ENCODE measurements around the gene SLC46A1. TPM values are rescaled to one million over a fixed set of nuclear protein-coding genes. Genes with fewer than 3 reads are reported as not detected.
A peak's percentile ranks its signal among the peaks of the same experiment; 100 is the strongest.
"Not testable (repeated sequence)": the region's sequence is repeated elsewhere in the genome, so short reads cannot be mapped to it uniquely, and the experiment has no call there.

SLC46A1 gene
- 10 to 100 TPM in 1 of 5 donors, 1 to 10 TPM in 4; 6.4 to 10.8 (median 9.4) TPM for polyA plus RNA-seq (ENCODE audit: insufficient read depth in 1 of 5, insufficient read length in 5 of 5, low replicate concordance in 1 of 5)
- long read RNA-seq, donor 1, full-length matches to known transcripts: 11 of 11 reads
- long read RNA-seq, donor 1, partial matches to known transcripts: 0 of 11 reads
- long read RNA-seq, donor 1, other reads (novel, unspliced or antisense): 0 of 11 reads
- long read RNA-seq, donor 2, full-length matches to known transcripts: 7 of 7 reads
- long read RNA-seq, donor 2, partial matches to known transcripts: 0 of 7 reads
- long read RNA-seq, donor 2, other reads (novel, unspliced or antisense): 0 of 7 reads
- long read RNA-seq, donor 3, transcript SLC46A1-209 (1 exons, 528 nt): major isoform, 14 of 20 reads
- long read RNA-seq, donor 3, partial matches to known transcripts: 5 of 20 reads
- long read RNA-seq, donor 3, other reads (novel, unspliced or antisense): 0 of 20 reads
- long read RNA-seq, donor 4, full-length matches to known transcripts: 9 of 9 reads
- long read RNA-seq, donor 4, partial matches to known transcripts: 0 of 9 reads
- long read RNA-seq, donor 4, other reads (novel, unspliced or antisense): 0 of 9 reads
- long read RNA-seq, donor 5, transcript SLC46A1-203 (2 exons, 1,435 nt): minor isoform, 5 of 13 reads
- long read RNA-seq, donor 5, transcript SLC46A1-209 (1 exons, 528 nt): major isoform, 8 of 13 reads
- long read RNA-seq, donor 5, partial matches to known transcripts: 0 of 13 reads
- long read RNA-seq, donor 5, other reads (novel, unspliced or antisense): 0 of 13 reads
- long read RNA-seq, donor 6, full-length matches to known transcripts: 18 of 18 reads
- long read RNA-seq, donor 6, partial matches to known transcripts: 0 of 18 reads
- long read RNA-seq, donor 6, other reads (novel, unspliced or antisense): 0 of 18 reads
- long read RNA-seq, donor 7, transcript SLC46A1-209 (1 exons, 528 nt): major isoform, 15 of 15 reads
- long read RNA-seq, donor 7, partial matches to known transcripts: 0 of 15 reads
- long read RNA-seq, donor 7, other reads (novel, unspliced or antisense): 0 of 15 reads
- long read RNA-seq, donor 8, partial matches to known transcripts: 0 of 4 reads
- long read RNA-seq, donor 8, other reads (novel, unspliced or antisense): 0 of 4 reads

- DNase-seq: peak in 1 of 2 donors; percentile 41
These were observed at the start of gene SLC46A1 for GRCh38 chr17:28405632-28406472. TSS of gene SLC46A1 (minus strand) at chr17:28406212. CDS start at chr17:28406114, 98 bp downstream.

DNA sequence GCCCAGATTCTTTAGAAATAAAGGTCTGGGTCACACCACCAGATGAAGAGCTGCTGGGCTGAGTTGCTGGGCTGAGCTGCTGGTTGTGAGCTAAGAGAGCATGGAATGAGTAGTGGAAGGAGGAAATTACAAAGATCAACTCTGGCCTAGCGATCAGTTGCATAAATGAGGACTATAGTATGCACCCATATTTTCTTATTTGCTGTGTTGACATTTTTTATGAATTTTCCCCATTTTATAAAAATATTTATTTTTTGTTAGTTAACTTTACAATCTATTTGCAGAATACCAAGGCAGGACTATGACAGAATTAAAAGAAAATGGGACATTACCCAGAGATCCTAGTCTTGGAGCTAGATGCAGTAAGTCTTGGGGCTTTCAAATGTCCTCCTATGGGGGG lies 43.8 kb upstream of the SLC46A1 start:
- no peak for DNase-seq

- no peak for DNase-seq
These were observed 41.4 kb upstream of the SLC46A1 start for GRCh38 chr17:28447396-28447760.

GRCh38 chr17:28446716-28447395 lies 40.8 kb upstream of the SLC46A1 start:
- DNase-seq: no peak

DNA sequence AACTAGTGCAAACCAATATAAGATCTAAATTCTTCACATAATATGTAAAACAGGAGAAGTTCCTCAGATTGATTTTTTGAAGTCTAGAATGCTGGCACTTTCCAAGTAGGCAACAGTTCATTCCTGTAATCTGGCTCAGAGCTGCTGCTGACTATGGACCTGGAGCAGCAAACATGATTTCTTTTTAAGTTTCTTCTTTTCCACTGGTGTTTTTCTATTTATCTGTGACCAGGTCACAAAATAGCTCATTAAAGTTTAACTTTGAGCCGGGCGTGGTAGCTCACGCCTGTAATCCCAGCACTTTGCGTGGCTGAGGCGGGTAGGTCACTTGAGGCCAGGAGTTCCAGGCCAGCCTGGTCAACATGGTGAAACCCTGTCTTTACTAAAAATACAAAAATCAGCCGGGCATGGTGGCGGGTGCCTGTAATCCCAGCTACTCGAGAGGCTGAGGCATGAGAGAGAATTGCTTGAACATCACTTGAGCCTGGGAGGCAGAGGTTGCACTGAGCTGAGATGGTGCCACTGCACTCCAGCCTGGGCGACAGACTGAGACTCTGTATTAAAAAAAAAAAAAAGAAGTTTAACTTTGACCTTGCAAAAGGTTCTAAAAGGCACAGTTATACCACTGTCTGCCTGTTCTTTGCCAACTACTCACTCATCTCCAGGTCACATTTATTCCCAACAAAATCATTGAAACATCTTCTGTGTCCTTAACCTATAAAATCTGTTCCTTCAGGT lies 38.1 kb upstream of the SLC46A1 start:
- DNase-seq: no peak

DNA sequence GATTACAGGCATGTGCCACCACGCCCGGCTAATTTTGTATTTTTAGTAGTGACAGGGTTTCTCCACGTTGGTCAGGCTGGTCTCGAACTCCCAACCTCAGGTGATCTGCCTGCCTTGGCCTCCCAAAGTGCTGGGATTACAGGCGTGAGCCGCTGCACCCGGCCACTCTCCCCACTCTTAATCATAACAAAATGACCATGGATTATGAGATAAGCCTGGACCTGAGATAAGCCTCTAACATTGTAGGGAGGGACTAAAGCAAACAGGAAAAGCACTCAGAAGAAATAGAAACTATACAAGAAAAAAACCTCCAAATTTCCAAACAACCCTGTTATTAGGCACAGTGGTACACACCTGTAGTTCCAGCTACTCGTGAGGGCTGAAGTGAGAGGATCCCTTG lies 28.3 kb upstream of the SLC46A1 start:
- not testable (repeated sequence) for DNase-seq

DNA sequence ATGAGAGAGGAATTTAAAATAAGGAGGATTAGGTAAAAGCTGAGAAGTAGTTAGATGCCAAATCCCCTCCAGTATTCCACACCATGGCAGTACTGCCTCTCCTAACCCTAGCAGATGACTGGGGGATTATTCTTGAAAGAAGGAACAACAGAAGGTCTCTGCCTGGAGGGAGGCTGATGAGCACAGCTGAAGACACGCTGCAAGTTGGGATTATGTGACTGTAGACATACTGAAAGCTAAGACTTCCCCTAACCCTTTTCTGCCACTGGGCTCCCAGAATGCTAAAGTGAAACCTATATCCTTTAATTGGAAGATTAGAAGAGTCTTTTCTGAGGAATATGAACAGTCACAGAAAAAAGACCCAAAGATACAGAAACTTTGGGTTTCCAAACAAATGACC lies 27.7 kb upstream of the SLC46A1 start:
- DNase-seq: no peak

DNA sequence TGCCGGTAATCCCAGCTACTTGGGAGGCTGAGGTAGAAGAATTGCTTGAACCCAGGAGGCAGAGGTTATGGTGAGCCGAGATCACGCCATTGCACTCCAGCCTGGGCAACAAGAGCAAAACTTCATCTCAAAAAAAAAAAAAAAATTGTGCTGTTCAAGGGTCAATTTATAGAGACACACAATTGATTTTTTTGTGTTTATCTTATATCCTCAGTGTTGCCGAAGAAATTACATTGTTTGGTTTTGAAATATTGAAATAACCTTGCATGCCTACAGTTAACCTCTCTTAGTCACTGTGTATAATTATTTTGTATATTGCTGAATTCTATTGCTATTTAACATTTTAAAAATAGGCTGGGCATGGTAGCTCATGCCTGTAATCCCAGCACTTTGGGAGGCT lies 22.0 kb upstream of the SLC46A1 start:
- not testable (repeated sequence) for DNase-seq

DNA sequence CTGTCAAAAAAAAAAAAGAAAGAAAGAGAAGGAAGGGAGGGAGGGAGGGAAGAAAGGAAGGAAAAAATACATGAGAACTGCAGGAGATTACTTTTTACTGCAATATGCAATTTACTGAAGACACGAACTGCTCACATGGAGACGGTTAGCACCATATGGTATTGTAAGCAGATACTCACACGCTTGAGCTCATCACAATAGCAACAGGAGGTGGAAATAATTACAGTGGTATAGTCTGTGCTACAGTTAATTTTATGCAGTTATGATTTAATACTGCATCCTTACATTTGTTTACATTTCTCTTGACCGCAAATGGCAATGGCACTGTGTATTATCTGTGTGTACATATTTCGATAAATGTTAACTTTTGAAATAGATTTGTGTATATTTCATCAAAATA lies 21.4 kb upstream of the SLC46A1 start:
- DNase-seq: no peak

- DNase-seq: no peak
These were observed 20.1 kb upstream of the SLC46A1 start for GRCh38 chr17:28426081-28426519.

GRCh38 chr17:28425206-28425605 lies 19.2 kb upstream of the SLC46A1 start:
- DNase-seq: no peak

DNA sequence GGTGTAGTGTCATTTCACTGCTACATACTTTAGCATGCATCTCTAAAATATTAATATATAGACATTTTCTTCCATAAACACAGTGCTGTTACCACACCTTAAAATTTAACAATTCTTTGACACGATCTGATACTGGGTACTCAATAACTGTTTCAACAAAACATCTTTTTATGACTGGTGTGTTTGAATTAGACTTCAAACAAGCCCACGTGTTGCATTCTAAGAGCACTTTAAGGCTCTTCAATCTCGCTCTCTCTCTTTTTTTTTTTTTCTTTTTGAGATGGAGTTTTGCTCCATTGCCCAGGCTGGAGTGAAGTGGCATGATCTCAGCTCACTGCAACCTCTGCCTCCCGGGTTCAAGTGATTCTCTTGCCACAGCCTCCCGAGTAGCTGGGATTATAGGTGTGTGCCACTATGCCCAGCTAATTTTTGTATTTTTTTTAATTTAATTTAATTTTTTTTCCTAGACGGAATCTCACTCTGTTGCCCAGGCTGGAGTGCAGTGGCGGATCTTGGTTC lies 15.8 kb upstream of the SLC46A1 start:
- DNase-seq: no peak

GRCh38 chr17:28416703-28417311 lies 10.8 kb upstream of the SLC46A1 start:
- no peak for DNase-seq

GRCh38 chr17:28415886-28416285 lies 9.9 kb upstream of the SLC46A1 start:
- no peak for DNase-seq

- no peak for DNase-seq
These were observed 7.8 kb upstream of the SLC46A1 start for GRCh38 chr17:28413804-28414203.

DNA sequence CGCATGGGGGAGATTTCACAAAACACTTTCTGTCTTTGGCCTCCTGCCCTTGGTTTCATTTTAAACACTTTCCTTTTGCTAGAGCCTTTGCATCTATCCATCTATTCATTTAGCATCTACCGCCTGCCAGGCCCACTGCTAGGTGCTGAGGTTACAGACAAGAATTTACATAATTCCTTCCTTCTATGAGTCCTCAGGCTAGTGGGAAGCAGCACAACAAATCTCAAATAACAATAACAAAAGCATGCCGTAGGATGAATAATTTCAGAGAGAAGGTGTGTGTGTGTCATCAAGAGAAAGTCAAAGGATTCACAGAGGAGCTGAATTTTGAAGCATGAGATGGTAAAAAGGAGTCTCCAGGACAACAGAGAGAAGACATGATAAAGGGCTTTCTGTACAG lies 6.1 kb upstream of the SLC46A1 start:
- no peak for DNase-seq

- DNase-seq: no peak
These were observed 1.9 kb upstream of the SLC46A1 start for GRCh38 chr17:28407974-28408306.

- no peak for DNase-seq
These were observed 1.3 kb upstream of the SLC46A1 start for GRCh38 chr17:28407130-28407973.

DNA sequence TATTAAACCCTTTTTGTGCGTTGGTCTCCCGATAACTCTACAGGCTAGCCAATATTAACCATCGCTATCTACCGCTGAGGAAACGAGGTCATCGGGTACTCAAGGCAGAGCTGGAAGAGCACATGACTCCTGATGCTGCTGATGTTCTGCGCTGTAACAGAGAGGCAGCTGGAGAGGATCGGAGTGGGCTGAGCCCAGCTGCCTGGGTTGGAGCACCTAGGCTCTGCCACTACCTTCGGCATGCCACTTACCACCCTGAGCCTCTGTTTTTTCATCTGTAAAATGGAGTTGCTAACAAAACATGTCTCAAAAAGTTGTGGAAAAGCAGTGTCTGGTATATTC lies 432 bp upstream of the SLC46A1 start:
- DNase-seq: no peak

Data from right lung (tissue), 10 donors.